Tibial artery (tissue), 4 donors: ENCODE results near the gene HNF1B.

Experiments used
- DNase-seq, 2 donors: peaks; one replicate each; pipeline ENCODE4 v3.0.0-alpha.2; 2019
- H3K27ac ChIP-seq, 2 donors: fragments of 200-600 bp; sonication (generic) in 1 of 2; 1 replicate in 1 of 2; 2 replicates in 1 of 2; pipeline ENCODE4 v1.5.1; 2018 to 2019; ENCODE audit warnings: mild to moderate bottlenecking in 1 of 2
- H3K27me3 ChIP-seq, 2 donors: fragments of 200-600 bp; sonication (generic) in 1 of 2; one replicate each; pipeline versions ENCODE4 v1.5.1 to v1.6.0; 2016 to 2019
- H3K36me3 ChIP-seq, 3 donors: fragments of 200-600 bp; sonication (generic) in 2 of 3; one replicate each; pipeline ENCODE4 v1.5.1; 2016 to 2019; ENCODE audit warnings: mild to moderate bottlenecking in 2 of 3
- H3K4me1 ChIP-seq, 4 donors: fragments of 200-600 bp; sonication (generic) in 2 of 4; 1 replicate in 3 of 4; 2 replicates in 1 of 4; pipeline ENCODE4 v1.5.1; 2016 to 2019
- H3K4me3 ChIP-seq, 2 donors: fragments of 200-600 bp; sonication (generic) in 1 of 2; 1 replicate in 1 of 2; 2 replicates in 1 of 2; pipeline ENCODE4 v1.5.1; 2018 to 2019; ENCODE audit warnings: mild to moderate bottlenecking in 2 of 2
- H3K9me3 ChIP-seq, 3 donors: fragments of 200-600 bp; sonication (generic) in 1 of 3; one replicate each; pipeline ENCODE4 v1.5.1; 2016 to 2019
- CTCF ChIP-seq, 2 experiments: fragments of 200-600 bp in 1 of 2; fragments of 450-650 bp in 1 of 2; IDR thresholded peaks; one replicate each; pipeline ENCODE4 v1.5.1; 2017 to 2019; ENCODE audit warnings: antibody characterized with exemption in 2 of 2, mild to moderate bottlenecking in 1 of 2, moderate library complexity in 1 of 2
- intact Hi-C: fragments of 100-400 bp; cut with DNase I; formaldehyde crosslinking; loops from one replicate; pipeline ENCODE4 v1.15.0; 2023; ENCODE audit warnings: low total_unique reads

Gene HNF1B

GRCh38 chr17:37726248-37726647, 18.6 kb downstream of the HNF1B start:
- no peak overlapping the region for H3K4me3 ChIP-seq
- no peaks in the 10 kb centered on the region for H3K9me3 ChIP-seq
- TF ChIP-seq CTCF (IDR thresholded peaks at IDR 0.05): no peak
- no peaks in the 10 kb centered on the region for H3K36me3 ChIP-seq
- no peak for DNase-seq
- no peak overlapping the region for H3K27ac ChIP-seq
- intact Hi-C loops: no loop called here
- peaks cover 0 to 25% of the 10 kb centered on the region in 2 donors for H3K27me3 ChIP-seq
- no peaks in the 10 kb centered on the region for H3K4me1 ChIP-seq

DNA sequence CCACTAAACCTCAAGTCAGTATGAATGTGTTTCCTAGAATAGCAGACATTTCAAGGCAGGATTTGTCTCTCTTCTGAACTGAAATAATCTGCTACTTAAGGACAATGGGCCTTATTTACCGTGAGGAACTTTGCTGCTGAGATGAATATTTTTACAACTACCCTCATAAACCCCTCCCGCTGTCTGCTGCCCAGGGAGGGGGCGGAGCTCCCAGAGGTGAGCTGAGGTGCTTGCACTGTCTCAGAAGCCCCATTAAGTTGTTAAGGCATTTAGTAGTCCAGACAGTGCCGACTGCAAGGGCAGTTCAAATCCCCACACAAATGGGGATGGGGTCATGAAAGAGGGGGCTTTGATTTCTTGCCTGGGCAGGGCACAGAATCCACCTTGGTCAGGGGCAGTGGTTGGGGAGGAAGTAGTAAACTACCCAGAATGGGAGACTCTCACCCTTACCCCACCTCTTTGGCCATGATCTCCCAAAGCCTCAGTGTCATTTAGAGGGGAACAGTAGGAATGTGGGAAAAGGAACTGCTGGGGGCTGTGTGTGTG, 19.2 kb downstream of the HNF1B start:
- Histone ChIP-seq H3K4me1 (no peaks in the 10 kb centered on the region), H3K36me3 (no peaks in the 10 kb centered on the region), H3K4me3 (no peak overlapping the region), H3K27ac (no peak overlapping the region), H3K27me3 (peaks cover 0 to 25% of the 10 kb centered on the region in 2 donors), H3K9me3 (no peaks in the 10 kb centered on the region)
- DNase-seq: no peak
- intact Hi-C loops: no loop called here
- no peak for TF ChIP-seq CTCF (IDR thresholded peaks at IDR 0.05)

DNA sequence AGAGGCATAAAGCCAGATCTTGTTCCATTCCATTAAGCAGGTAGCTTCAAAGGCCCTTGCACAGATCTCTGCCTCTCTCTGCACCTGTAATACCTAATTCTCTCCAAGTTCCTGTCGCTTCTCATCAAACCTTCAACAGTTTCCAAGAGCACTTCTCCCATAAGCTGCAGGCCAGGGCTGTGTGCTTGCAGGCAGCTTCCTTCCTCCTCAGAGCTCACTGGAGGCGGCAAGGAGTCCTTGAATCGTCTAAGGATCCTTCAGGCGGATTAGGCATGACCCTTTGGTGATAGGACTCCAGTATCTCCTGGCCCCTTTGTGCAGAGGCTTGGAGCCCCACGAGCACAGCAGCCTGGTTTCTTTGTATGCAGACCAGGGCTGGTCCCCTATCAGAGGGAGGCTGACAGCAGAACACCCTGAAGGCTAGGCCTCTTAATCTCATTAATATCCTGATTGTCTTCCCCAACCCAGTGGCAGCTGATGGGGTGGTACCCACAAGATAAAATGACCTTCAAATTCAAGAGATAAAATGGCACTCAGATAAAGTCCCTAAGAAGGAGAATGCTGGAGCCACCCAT, 19.8 kb downstream of the HNF1B start:
- Histone ChIP-seq H3K27me3 (peaks cover 0 to 19% of the 10 kb centered on the region in 2 donors), H3K4me3 (no peak overlapping the region), H3K9me3 (no peaks in the 10 kb centered on the region), H3K36me3 (no peaks in the 10 kb centered on the region), H3K27ac (no peak overlapping the region), H3K4me1 (no peaks in the 10 kb centered on the region)
- no peak for TF ChIP-seq CTCF (IDR thresholded peaks at IDR 0.05)
- no peak for DNase-seq
- intact Hi-C loops: no loop called here

DNA sequence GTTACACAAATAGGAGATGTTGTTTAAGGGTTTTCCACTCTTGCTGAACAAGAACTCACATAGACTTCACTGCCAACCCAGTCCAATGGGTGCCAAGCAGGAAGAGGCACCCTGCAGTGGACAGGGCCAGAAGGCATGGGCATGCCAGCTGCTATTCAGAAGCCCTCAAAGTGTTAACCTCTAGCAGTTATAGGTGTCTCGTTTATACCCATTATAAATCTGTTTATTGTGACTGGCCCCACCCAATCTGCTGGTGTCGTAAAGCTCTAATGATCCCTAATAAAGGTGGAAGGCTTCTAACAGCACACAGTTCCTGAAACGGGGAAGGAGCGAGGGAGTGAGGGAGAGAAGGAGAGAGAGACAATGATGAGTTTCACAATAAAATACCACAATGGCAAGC, 23.9 kb downstream of the HNF1B start:
- H3K4me1 ChIP-seq: peaks cover 0 to 15% (median 6%) of the 10 kb centered on the region in 4 donors
- intact Hi-C loops: no loop called here
- no peaks in the 10 kb centered on the region for H3K36me3 ChIP-seq
- TF ChIP-seq CTCF (IDR thresholded peaks at IDR 0.05): no peak
- no peak for DNase-seq
- no peaks in the 10 kb centered on the region for H3K9me3 ChIP-seq
- H3K4me3 ChIP-seq: no peak overlapping the region
- H3K27me3 ChIP-seq: peaks cover 0 to 30% of the 10 kb centered on the region in 2 donors
- no peak overlapping the region for H3K27ac ChIP-seq

- Histone ChIP-seq H3K4me3 (no peak overlapping the region), H3K27me3 (peaks cover 0 to 30% of the 10 kb centered on the region in 2 donors), H3K9me3 (no peaks in the 10 kb centered on the region), H3K27ac (no peak overlapping the region), H3K4me1 (peaks cover 0 to 15% (median 6%) of the 10 kb centered on the region in 4 donors), H3K36me3 (no peaks in the 10 kb centered on the region)
- TF ChIP-seq CTCF (IDR thresholded peaks at IDR 0.05): no peak
- intact Hi-C loops: no loop called here
- no peak for DNase-seq
These were observed 25.0 kb downstream of the HNF1B start for GRCh38 chr17:37719866-37720265.
